Endothelial cell of umbilical vein (primary cell): Measurements from ENCODE around the gene RXFP3.

Experiments
- CTCF ChIP-seq, 2 donors: IDR thresholded peaks; 1 replicate in 1 of 2; 2 replicates in 1 of 2; pipeline ENCODE4 v1.5.1; 2011; ENCODE audit warnings: low read length in 2 of 2, mild to moderate bottlenecking in 2 of 2, moderate library complexity in 2 of 2, control low read depth in 1 of 2, inconsistent platforms in 1 of 2, low read depth in 1 of 2; ENCODE audit not compliant: insufficient read depth in 1 of 2; ENCODE audit errors: extremely low read depth in 1 of 2
- EZH2 ChIP-seq: IDR thresholded peaks from 2 replicates; pipeline ENCODE4 v1.6.1; 2012; ENCODE audit warnings: borderline replicate concordance, low read depth, mild to moderate bottlenecking, moderate library complexity, low read length, inconsistent platforms; ENCODE audit not compliant: severe bottlenecking
- POLR2A ChIP-seq: IDR thresholded peaks from 2 replicates; pipeline ENCODE4 v1.6.1; 2012; ENCODE audit warnings: low read depth, mild to moderate bottlenecking, control low read depth, low read length
- POLR2AphosphoS5 ChIP-seq: IDR thresholded peaks from 2 replicates; pipeline ENCODE4 v1.6.1; 2012; ENCODE audit warnings: low read depth, mild to moderate bottlenecking, control low read depth, low read length, moderate library complexity; ENCODE audit not compliant: insufficient read depth

DNA sequence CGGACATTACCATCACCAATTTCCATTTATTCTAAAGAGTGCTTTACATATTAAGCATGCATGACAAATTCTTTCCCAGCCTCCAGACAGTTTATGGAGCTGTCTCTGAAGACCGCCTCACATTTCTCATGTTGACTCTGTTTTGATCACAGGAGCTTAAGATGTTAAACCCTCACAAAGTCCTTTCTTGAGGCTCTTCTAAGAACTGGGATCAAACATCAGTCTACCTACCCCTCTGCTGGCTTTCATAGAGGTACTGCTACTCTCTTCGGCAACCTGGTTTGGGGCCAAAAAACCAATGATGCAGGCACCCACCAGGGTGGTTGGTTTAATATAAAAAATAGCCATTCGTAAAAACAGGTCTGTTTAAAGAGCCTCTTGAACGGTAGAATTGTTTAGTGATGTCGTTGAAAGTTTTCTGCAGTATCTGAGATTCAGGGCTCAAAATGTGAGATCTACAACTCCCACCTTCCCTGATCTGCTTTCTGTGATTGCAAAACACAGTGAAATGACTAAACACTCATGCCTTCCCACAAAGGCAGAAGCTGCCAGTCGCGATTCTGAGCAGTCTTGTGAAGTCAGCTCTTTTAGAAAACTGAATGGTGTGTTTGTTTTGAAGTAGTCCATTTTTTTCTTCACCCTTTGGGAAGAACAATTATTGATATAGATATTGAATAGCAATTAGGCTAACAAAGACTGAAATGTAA is 3.5 kb downstream of the RXFP3 start:
- TF ChIP-seq CTCF (IDR thresholded peaks at IDR 0.05; ENCODE audit: extremely low read depth in 1 of 2, insufficient read depth in 1 of 2, low read depth in 1 of 2, low read length in 2 of 2) (no peak), POLR2A (no peak), POLR2AphosphoS5 (no peak), EZH2 (no peak)
